ENCODE measurements around the gene DYTN. TPM values are rescaled to one million over a fixed set of nuclear protein-coding genes. Genes with fewer than 3 reads are reported as not detected.

The DYTN gene
- total RNA-seq, 2 experiments from 2014 or later = not detected

DNA sequence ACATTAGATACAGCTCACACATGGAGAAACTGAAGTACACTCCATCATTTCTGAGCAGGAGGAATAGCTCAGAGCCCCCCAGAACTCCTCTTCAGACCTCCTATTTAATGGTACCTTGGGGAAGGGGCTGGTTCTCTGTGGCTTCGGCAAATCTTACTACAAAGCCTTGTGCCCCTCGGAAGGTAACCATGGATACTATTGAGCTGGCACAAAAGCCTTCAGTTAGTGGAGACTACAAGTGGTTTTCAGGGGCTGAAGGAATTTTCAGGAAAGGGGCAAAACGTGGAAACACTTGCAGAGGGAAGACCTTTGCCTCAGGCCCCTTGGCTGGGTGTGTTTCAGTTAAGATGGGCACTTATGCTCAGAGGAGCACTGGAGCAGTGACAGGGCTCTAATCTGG lies 77.0 kb downstream of the DYTN start:
- Mint-ChIP-seq H3K9me3 (no peaks in the 10 kb centered on the region), H3K4me3 (no peak overlapping the region), H3K27ac (no peak overlapping the region), H3K4me1 (ENCODE audit: low read depth) (no peaks in the 10 kb centered on the region), H3K36me3 (ENCODE audit: low read depth) (no peaks in the 10 kb centered on the region), H3K27me3 (peaks cover 32% of the 10 kb centered on the region)
- POLR2A ChIA-PET = no interaction called here
- Histone ChIP-seq H3K27ac (ENCODE audit: low read depth in 1 of 2, low read length in 2 of 2) (no peak overlapping the region), H3K9me3 (ENCODE audit: control insufficient read depth in 1 of 2, insufficient read depth in 1 of 2, low read length in 2 of 2) (peaks cover 4 to 14% of the 10 kb centered on the region in 2 experiments), H3K27me3 (ENCODE audit: control insufficient read depth in 1 of 2, insufficient read depth in 2 of 2, low read length in 2 of 2) (peaks cover 21 to 35% of the 10 kb centered on the region in 2 experiments), H3K4me3 (ENCODE audit: low read length) (no peak overlapping the region), H3K4me1 (ENCODE audit: insufficient read depth, low read length) (no peaks in the 10 kb centered on the region), H3K36me3 (ENCODE audit: insufficient read depth, low read length) (no peaks in the 10 kb centered on the region)
- ATAC-seq (ENCODE audit: poor library complexity) (no peak), DNase-seq (no peak)
- CTCF ChIA-PET = no interaction called here
- TF ChIP-seq CTCF (IDR thresholded peaks at IDR 0.05) = no peak
- intact Hi-C loops (cut with DNase I, micrococcal nuclease) = no loop called here

- H3K4me3 ChIP-seq (ENCODE audit: low read length) = no peak overlapping the region
- no peak for DNase-seq
- H3K9me3 ChIP-seq (ENCODE audit: control insufficient read depth in 1 of 2, insufficient read depth in 1 of 2, low read length in 2 of 2) = peaks cover 4 to 14% of the 10 kb centered on the region in 2 experiments
- POLR2A ChIA-PET = no interaction called here
- H3K36me3 Mint-ChIP-seq (ENCODE audit: low read depth) = no peaks in the 10 kb centered on the region
- H3K4me1 Mint-ChIP-seq (ENCODE audit: low read depth) = no peaks in the 10 kb centered on the region
- no peak overlapping the region for H3K27ac Mint-ChIP-seq
- intact Hi-C loops (cut with DNase I, micrococcal nuclease) = no loop called here
- CTCF ChIA-PET = no interaction called here
- no peak overlapping the region for H3K27ac ChIP-seq (ENCODE audit: low read depth in 1 of 2, low read length in 2 of 2)
- no peak overlapping the region for H3K4me3 Mint-ChIP-seq
- H3K27me3 ChIP-seq (ENCODE audit: control insufficient read depth in 1 of 2, insufficient read depth in 2 of 2, low read length in 2 of 2) = peaks cover 21 to 36% of the 10 kb centered on the region in 2 experiments
- TF ChIP-seq CTCF (IDR thresholded peaks at IDR 0.05) = no peak
- peaks cover 35% of the 10 kb centered on the region for H3K27me3 Mint-ChIP-seq
- ATAC-seq (ENCODE audit: poor library complexity) = no peak
- no peaks in the 10 kb centered on the region for H3K36me3 ChIP-seq (ENCODE audit: insufficient read depth, low read length)
- no peaks in the 10 kb centered on the region for H3K9me3 Mint-ChIP-seq
- H3K4me1 ChIP-seq (ENCODE audit: insufficient read depth, low read length) = no peaks in the 10 kb centered on the region
These were observed 78.6 kb downstream of the DYTN start for GRCh38 chr2:206639636-206640035.

DNA sequence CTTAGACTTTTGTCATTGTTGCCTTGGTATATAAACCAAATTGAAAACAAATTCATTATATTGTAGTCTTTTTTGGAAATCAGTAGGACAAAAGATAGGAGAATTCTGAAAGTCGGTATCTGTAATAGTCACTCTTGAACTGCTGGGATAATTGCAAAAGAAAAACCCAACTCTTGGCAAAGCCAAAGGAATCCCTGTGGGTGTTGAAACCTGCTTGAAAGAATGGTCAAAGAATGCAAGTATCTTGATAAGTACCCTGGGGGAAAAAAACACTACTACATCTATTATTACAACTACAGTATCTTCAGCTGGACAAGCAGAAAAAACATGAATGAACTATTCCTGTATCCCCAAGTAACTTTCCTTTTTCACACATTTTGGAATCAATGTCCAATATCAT lies 83.2 kb downstream of the DYTN start:
- H3K36me3 ChIP-seq (ENCODE audit: insufficient read depth, low read length) = no peaks in the 10 kb centered on the region
- Mint-ChIP-seq H3K27me3 (peaks cover 23% of the 10 kb centered on the region), H3K9me3 (no peaks in the 10 kb centered on the region), H3K4me1 (ENCODE audit: low read depth) (no peaks in the 10 kb centered on the region), H3K36me3 (ENCODE audit: low read depth) (no peaks in the 10 kb centered on the region), H3K4me3 (no peak overlapping the region), H3K27ac (no peak overlapping the region)
- POLR2A ChIA-PET = no interaction called here
- CTCF ChIA-PET = no interaction called here
- no peaks in the 10 kb centered on the region for H3K4me1 ChIP-seq (ENCODE audit: insufficient read depth, low read length)
- DNase-seq (no peak), ATAC-seq (ENCODE audit: poor library complexity) (no peak)
- no peaks in the 10 kb centered on the region for H3K9me3 ChIP-seq (ENCODE audit: control insufficient read depth in 1 of 2, insufficient read depth in 1 of 2, low read length in 2 of 2)
- intact Hi-C loops (cut with DNase I, micrococcal nuclease) = no loop called here
- TF ChIP-seq CTCF (IDR thresholded peaks at IDR 0.05) = no peak
- no peak overlapping the region for H3K27ac ChIP-seq (ENCODE audit: low read depth in 1 of 2, low read length in 2 of 2)
- no peak overlapping the region for H3K4me3 ChIP-seq (ENCODE audit: low read length)
- peaks cover 0 to 18% of the 10 kb centered on the region in 2 experiments for H3K27me3 ChIP-seq (ENCODE audit: control insufficient read depth in 1 of 2, insufficient read depth in 2 of 2, low read length in 2 of 2)
